Suprapubic skin (tissue), 4 donors: ENCODE measurements around the gene KLK3. TPM values are rescaled to one million over a fixed set of nuclear protein-coding genes. Genes with fewer than 3 reads are reported as not detected.
A peak's percentile ranks its signal among the peaks of the same experiment; 100 is the strongest.

ENCODE experiments used
- DNase-seq, 2 donors: peaks; one replicate each; pipeline ENCODE4 v3.0.0-alpha.2; 2019; ENCODE audit warnings: low spot score in 2 of 2
- H3K27ac ChIP-seq: fragments of 200-600 bp; sonication (generic); one replicate; pipeline ENCODE4 v1.5.1; 2019
- H3K27me3 ChIP-seq: fragments of 200-600 bp; sonication (generic); one replicate; pipeline ENCODE4 v1.5.1; 2019
- H3K36me3 ChIP-seq: fragments of 200-600 bp; sonication (generic); one replicate; pipeline ENCODE4 v1.5.1; 2019
- H3K4me1 ChIP-seq: fragments of 200-600 bp; sonication (generic); one replicate; pipeline ENCODE4 v1.5.1; 2019
- H3K4me3 ChIP-seq: fragments of 200-600 bp; sonication (generic); one replicate; pipeline ENCODE4 v1.5.1; 2019; ENCODE audit warnings: mild to moderate bottlenecking
- H3K9me3 ChIP-seq: fragments of 200-600 bp; sonication (generic); one replicate; pipeline ENCODE4 v1.5.1; 2019
- CTCF ChIP-seq, 2 donors: fragments of 200-600 bp in 1 of 2; fragments of 450-650 bp in 1 of 2; sonication (generic) in 1 of 2; IDR thresholded peaks; one replicate each; pipeline ENCODE4 v1.5.1; 2016 to 2019; ENCODE audit warnings: antibody characterized with exemption in 2 of 2, mild to moderate bottlenecking in 1 of 2, moderate library complexity in 1 of 2
- EP300 ChIP-seq: sonication (generic); formaldehyde crosslinking; IDR thresholded peaks from one replicate; pipeline ENCODE4 v1.6.1; 2017; ENCODE audit warnings: antibody characterized with exemption
- POLR2A ChIP-seq, 2 donors: fragments of 450-650 bp; IDR thresholded peaks; one replicate each; pipeline ENCODE4 v1.6.1; 2017; ENCODE audit warnings: antibody characterized with exemption in 2 of 2, mild to moderate bottlenecking in 2 of 2, moderate library complexity in 2 of 2
- POLR2AphosphoS5 ChIP-seq, 3 donors: sonication (generic); formaldehyde crosslinking; IDR thresholded peaks; one replicate each; pipeline ENCODE4 v1.6.1; 2017; ENCODE audit warnings: antibody characterized with exemption in 3 of 3
- WGBS: methylation state at CpG from one replicate; pipeline ENCODE4 v1.1.5; 2018; 5-methylcytosine and 5-hydroxymethylcytosine counted together
- total RNA-seq, 4 donors: library from RNA; depleted of rRNA; stranded (reverse); fragments of >200 nt; gene quantifications; one replicate each; pipeline ENCODE4 v1.1.0, GENCODE V29; 2016

The KLK3 gene
- total RNA-seq, 4 donors from 2014 or later: 0.24 to 1.9 (median 0.67) TPM

- Histone ChIP-seq H3K4me1 (peaks cover 44% of the 10 kb centered on the region), H3K4me3 (peak overlapping the region; percentile 26), H3K27me3 (peaks cover 70% of the 10 kb centered on the region), H3K27ac (peak overlapping the region; percentile 39), H3K36me3 (no peaks in the 10 kb centered on the region), H3K9me3 (no peaks in the 10 kb centered on the region)
- TF ChIP-seq CTCF (IDR thresholded peaks at IDR 0.05): no peak
- TF ChIP-seq POLR2A (IDR thresholded peaks at IDR 0.05): no peak
- TF ChIP-seq EP300: no peak
- TF ChIP-seq POLR2AphosphoS5 (IDR thresholded peaks at IDR 0.05): no peak
- DNase-seq: no peak
- whole genome bisulfite sequencing: 4% methylated on average over 21 of the region's 21 CpGs
Observed at GRCh38 chr19:50820549-50821247, 34.0 kb upstream of the KLK3 start.

- peak overlapping the region; percentile 26 for H3K4me3 ChIP-seq
- H3K4me1 ChIP-seq: peaks cover 44% of the 10 kb centered on the region
- no peak for DNase-seq
- H3K9me3 ChIP-seq: no peaks in the 10 kb centered on the region
- peaks cover 69% of the 10 kb centered on the region for H3K27me3 ChIP-seq
- WGBS: 50% methylated on average over 4 of the region's 4 CpGs
- TF ChIP-seq POLR2A (IDR thresholded peaks at IDR 0.05) (no peak), POLR2AphosphoS5 (IDR thresholded peaks at IDR 0.05) (no peak), CTCF (IDR thresholded peaks at IDR 0.05) (no peak), EP300 (no peak)
- H3K27ac ChIP-seq: no peak overlapping the region
- no peaks in the 10 kb centered on the region for H3K36me3 ChIP-seq
Observed at GRCh38 chr19:50821248-50821612, 33.5 kb upstream of the KLK3 start.

DNA sequence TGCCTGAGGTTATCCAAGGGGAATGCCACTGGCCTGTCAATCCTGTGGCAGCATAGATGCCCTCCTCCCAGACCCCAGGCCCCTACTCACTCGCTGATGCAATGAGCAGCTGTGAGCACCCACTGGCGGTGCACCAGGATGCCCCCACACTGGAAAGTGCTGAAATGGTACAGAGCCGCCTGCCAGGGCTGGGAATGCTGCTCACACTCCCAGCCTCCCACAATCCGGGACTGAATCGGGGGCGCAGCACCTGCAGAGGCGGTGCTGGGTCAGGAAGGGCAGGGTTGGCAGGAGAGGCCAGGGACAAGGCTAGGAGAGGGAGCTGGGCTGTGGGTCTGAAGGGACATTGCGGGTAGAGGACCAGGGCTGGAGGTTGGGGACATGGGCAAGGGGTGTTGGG, 33.1 kb upstream of the KLK3 start:
- H3K27ac ChIP-seq: no peak overlapping the region
- no peaks in the 10 kb centered on the region for H3K36me3 ChIP-seq
- DNase-seq: no peak
- peaks cover 44% of the 10 kb centered on the region for H3K4me1 ChIP-seq
- TF ChIP-seq EP300: no peak
- TF ChIP-seq POLR2A (IDR thresholded peaks at IDR 0.05): no peak
- no peak for TF ChIP-seq CTCF (IDR thresholded peaks at IDR 0.05)
- TF ChIP-seq POLR2AphosphoS5 (IDR thresholded peaks at IDR 0.05): no peak
- peaks cover 71% of the 10 kb centered on the region for H3K27me3 ChIP-seq
- no peak overlapping the region for H3K4me3 ChIP-seq
- 64% methylated on average over 5 of the region's 8 CpGs for WGBS
- no peaks in the 10 kb centered on the region for H3K9me3 ChIP-seq

GRCh38 chr19:50822661-50823208, 32.0 kb upstream of the KLK3 start:
- 75% methylated on average over 7 of the region's 7 CpGs for WGBS
- H3K27me3 ChIP-seq: peaks cover 71% of the 10 kb centered on the region
- TF ChIP-seq POLR2AphosphoS5 (IDR thresholded peaks at IDR 0.05): no peak
- no peak for TF ChIP-seq CTCF (IDR thresholded peaks at IDR 0.05)
- no peak for TF ChIP-seq POLR2A (IDR thresholded peaks at IDR 0.05)
- TF ChIP-seq EP300: no peak

GRCh38 chr19:50823389-50824042, 31.2 kb upstream of the KLK3 start, which contains the start of gene KLK1:
TSS of gene KLK1 (minus strand) at chr19:50823787. CDS start at chr19:50823748, 39 bp downstream.
- 27% methylated on average over 14 of the region's 14 CpGs for WGBS
- Histone ChIP-seq H3K27ac (no peak within 1 kb of the TSS), H3K27me3 (peaks cover 63% of the 10 kb centered on the region), H3K4me1 (peaks cover 36% of the 10 kb centered on the region), H3K9me3 (no peaks in the 10 kb centered on the region), H3K4me3 (no peak within 1 kb of the TSS), H3K36me3 (no peaks in the 10 kb centered on the region)
- no peak for TF ChIP-seq POLR2AphosphoS5 (IDR thresholded peaks at IDR 0.05)
- TF ChIP-seq CTCF (IDR thresholded peaks at IDR 0.05): no peak
- TF ChIP-seq POLR2A (IDR thresholded peaks at IDR 0.05): no peak
- no peak for TF ChIP-seq EP300
- no peak for DNase-seq

More at GRCh38 chr19:50822661-50823208, 32.0 kb upstream of the KLK3 start:
- DNase-seq: no peak
- Histone ChIP-seq H3K9me3 (no peaks in the 10 kb centered on the region), H3K36me3 (no peaks in the 10 kb centered on the region), H3K4me1 (peaks cover 44% of the 10 kb centered on the region), H3K27ac (no peak overlapping the region), H3K4me3 (no peak overlapping the region)
